ENCODE measurements around the gene BSND. TPM values are rescaled to one million over a fixed set of nuclear protein-coding genes. Genes with fewer than 3 reads are reported as not detected.

BSND gene
- total and polyA plus RNA-seq, 9 of the 15 experiments (the other 6 are each of a cell fraction or from before 2014, with no cell fraction given): not detected

GRCh38 chr1:54962612-54963395 is 35.9 kb upstream of the BSND start (continued):
- TF ChIP-seq NEUROD1 (IDR thresholded peaks at IDR 0.05; ENCODE audit: borderline replicate concordance, low read depth, low read length, partially characterized antibody): no peak
- no peak for TF ChIP-seq ARHGAP35 (IDR thresholded peaks at IDR 0.05; ENCODE audit: partially characterized antibody)
- TF ChIP-seq TSHZ1 (CRISPR knock-in tag; IDR thresholded peaks at IDR 0.05): peak; percentile 30; the same call in 1 of the 2 replicates
- peak; percentile 62; the same call in 1 of the 2 replicates for TF ChIP-seq ZNF449 (CRISPR knock-in tag; IDR thresholded peaks at IDR 0.05)
- TF ChIP-seq CREB1 (IDR thresholded peaks at IDR 0.05): no peak
- no peak for TF ChIP-seq CREB1 (CRISPR knock-in tag; IDR thresholded peaks at IDR 0.05)
- no peak for TF ChIP-seq ELK3 (CRISPR knock-in tag; IDR thresholded peaks at IDR 0.05)
- TF ChIP-seq E4F1 (CRISPR knock-in tag; IDR thresholded peaks at IDR 0.05; ENCODE audit: borderline replicate concordance): no peak
- no peak for TF ChIP-seq ZNF79 (CRISPR knock-in tag; IDR thresholded peaks at IDR 0.05; ENCODE audit: low read depth)
- TF ChIP-seq ETV5 (CRISPR knock-in tag; IDR thresholded peaks at IDR 0.05; ENCODE audit: low read depth): no peak
- no peak for TF ChIP-seq ZNF121 (CRISPR knock-in tag; conservative IDR thresholded peaks at IDR 0.05)
- no peak for TF ChIP-seq NCOA4 (IDR thresholded peaks at IDR 0.05; ENCODE audit: partially characterized antibody)
- TF ChIP-seq KAT2B (IDR thresholded peaks at IDR 0.05; ENCODE audit: low read depth, low read length): no peak
- TF ChIP-seq PTBP1 (IDR thresholded peaks at IDR 0.05; ENCODE audit: low read depth, low read length): no peak
- TF ChIP-seq CREB5 (CRISPR knock-in tag; IDR thresholded peaks at IDR 0.05): no peak
- no peak for TF ChIP-seq NR2C1 (IDR thresholded peaks at IDR 0.05)
- TF ChIP-seq NR2C1 (tag; IDR thresholded peaks at IDR 0.05): 0 out of 2 replicates have a peak, but pooled peaks have one; percentile 22
- no peak for TF ChIP-seq ZEB2 (IDR thresholded peaks at IDR 0.05)
- TF ChIP-seq TAF15 (IDR thresholded peaks at IDR 0.05; ENCODE audit: low read depth, low read length): no peak
